ENCODE results near the gene CACNA2D4.

CACNA2D4 gene

GRCh38 chr12:1803736-1804135 is 114.7 kb downstream of the CACNA2D4 start:
- H3K27ac ChIP-seq: no peak overlapping the region
- no peak for TF ChIP-seq ZFX (IDR thresholded peaks at IDR 0.05)
- no peak for TF ChIP-seq CTCF (conservative IDR thresholded peaks at IDR 0.05)

- no peak overlapping the region for H3K27ac ChIP-seq
These were observed 117.0 kb downstream of the CACNA2D4 start for GRCh38 chr12:1801303-1801975.

GRCh38 chr12:1800401-1801302 is 117.8 kb downstream of the CACNA2D4 start:
- no peak for TF ChIP-seq ZFX (IDR thresholded peaks at IDR 0.05)
- no peak for TF ChIP-seq CTCF (conservative IDR thresholded peaks at IDR 0.05)
- no peak overlapping the region for H3K27ac ChIP-seq

More at GRCh38 chr12:1801303-1801975, 117.0 kb downstream of the CACNA2D4 start:
- TF ChIP-seq ZFX (IDR thresholded peaks at IDR 0.05) (no peak), CTCF (conservative IDR thresholded peaks at IDR 0.05) (no peak)

- TF ChIP-seq CTCF (conservative IDR thresholded peaks at IDR 0.05) (no peak), ZFX (IDR thresholded peaks at IDR 0.05) (no peak)
- no peak overlapping the region for H3K27ac ChIP-seq
These were observed 118.5 kb downstream of the CACNA2D4 start for GRCh38 chr12:1799882-1800400.

- no peak overlapping the region for H3K27ac ChIP-seq
- TF ChIP-seq ZFX (IDR thresholded peaks at IDR 0.05) (no peak), CTCF (conservative IDR thresholded peaks at IDR 0.05) (no peak)
These were observed 119.2 kb downstream of the CACNA2D4 start for GRCh38 chr12:1799051-1799881.

- TF ChIP-seq ZFX (IDR thresholded peaks at IDR 0.05): no peak
- TF ChIP-seq CTCF (conservative IDR thresholded peaks at IDR 0.05): no peak
- no peak overlapping the region for H3K27ac ChIP-seq
These were observed 119.8 kb downstream of the CACNA2D4 start for GRCh38 chr12:1798641-1799020.
